ENCODE results near the gene ELFN1. TPM values are rescaled to one million over a fixed set of nuclear protein-coding genes. Genes with fewer than 3 reads are reported as not detected.

ELFN1 gene
- total and polyA plus RNA-seq, 8 donors, result 0.19 to 4.3 (median 0.53) TPM; not detected in 1

DNA sequence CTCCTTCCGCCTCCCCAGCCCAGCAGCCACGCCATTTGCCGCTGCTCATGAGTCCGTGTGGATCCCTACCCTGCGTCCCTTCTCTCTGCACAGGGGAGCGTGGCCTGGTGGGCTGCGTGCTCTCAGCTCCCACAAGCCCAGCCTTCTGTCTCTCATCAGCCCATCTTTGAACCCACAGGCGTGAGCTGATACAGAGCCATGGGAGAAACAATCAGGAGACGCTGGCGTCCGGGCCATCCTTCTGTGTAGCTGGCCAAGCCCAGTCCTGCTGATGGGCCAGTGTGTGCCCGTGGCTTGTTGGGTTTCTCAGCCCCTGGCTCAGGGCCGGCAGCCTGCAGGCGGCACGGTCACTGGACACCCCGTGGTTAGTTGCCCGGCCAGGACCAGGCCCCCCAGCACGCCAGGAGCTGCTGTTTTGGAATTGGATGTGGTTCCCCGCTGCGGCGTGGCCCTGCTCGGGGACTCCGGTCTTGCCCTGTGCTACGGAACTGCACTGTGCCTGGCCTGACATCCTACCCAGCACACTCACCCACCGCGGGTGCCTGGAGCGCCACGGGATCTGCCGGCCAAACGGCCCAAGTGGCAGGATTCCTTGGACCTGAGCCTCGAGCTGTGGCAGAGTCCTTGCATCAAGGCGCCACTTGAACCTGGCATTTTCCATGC, 88.9 kb downstream of the ELFN1 start:
- no peak for DNase-seq
- TF ChIP-seq POLR2A (IDR thresholded peaks at IDR 0.05) (no peak), EP300 (IDR thresholded peaks at IDR 0.05) (no peak), POLR2AphosphoS5 (IDR thresholded peaks at IDR 0.05) (no peak)
- TF ChIP-seq, protein P1, sequence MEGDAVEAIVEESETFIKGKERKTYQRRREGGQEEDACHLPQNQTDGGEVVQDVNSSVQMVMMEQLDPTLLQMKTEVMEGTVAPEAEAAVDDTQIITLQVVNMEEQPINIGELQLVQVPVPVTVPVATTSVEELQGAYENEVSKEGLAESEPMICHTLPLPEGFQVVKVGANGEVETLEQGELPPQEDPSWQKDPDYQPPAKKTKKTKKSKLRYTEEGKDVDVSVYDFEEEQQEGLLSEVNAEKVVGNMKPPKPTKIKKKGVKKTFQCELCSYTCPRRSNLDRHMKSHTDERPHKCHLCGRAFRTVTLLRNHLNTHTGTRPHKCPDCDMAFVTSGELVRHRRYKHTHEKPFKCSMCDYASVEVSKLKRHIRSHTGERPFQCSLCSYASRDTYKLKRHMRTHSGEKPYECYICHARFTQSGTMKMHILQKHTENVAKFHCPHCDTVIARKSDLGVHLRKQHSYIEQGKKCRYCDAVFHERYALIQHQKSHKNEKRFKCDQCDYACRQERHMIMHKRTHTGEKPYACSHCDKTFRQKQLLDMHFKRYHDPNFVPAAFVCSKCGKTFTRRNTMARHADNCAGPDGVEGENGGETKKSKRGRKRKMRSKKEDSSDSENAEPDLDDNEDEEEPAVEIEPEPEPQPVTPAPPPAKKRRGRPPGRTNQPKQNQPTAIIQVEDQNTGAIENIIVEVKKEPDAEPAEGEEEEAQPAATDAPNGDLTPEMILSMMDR (IDR thresholded peaks at IDR 0.05), result no peak
- H3K27me3 ChIP-seq, result peaks cover 0 to 48% (median 7%) of the 10 kb centered on the region in 3 donors
- no peak overlapping the region for H3K27ac ChIP-seq
- H3K4me3 ChIP-seq, result no peak overlapping the region
- intact Hi-C loops (cut with DNase I; ENCODE audit: low total_unique reads), result no loop called here
- peaks cover 0 to 17% (median 13%) of the 10 kb centered on the region in 4 donors for H3K9me3 ChIP-seq
- no peaks in the 10 kb centered on the region for H3K36me3 ChIP-seq
- H3K4me1 ChIP-seq, result no peaks in the 10 kb centered on the region
- 83 to 88% (median 86%) methylated on average over 23 to 32 of the region's 32 CpGs for WGBS, 5 donors

GRCh38 chr7:1761097-1761496, 91.0 kb downstream of the ELFN1 start:
- no peaks in the 10 kb centered on the region for H3K4me1 ChIP-seq
- H3K27ac ChIP-seq, result no peak overlapping the region
- H3K4me3 ChIP-seq, result no peak overlapping the region
- no peak for DNase-seq
- H3K27me3 ChIP-seq, result peaks cover 0 to 31% (median 7%) of the 10 kb centered on the region in 3 donors
- intact Hi-C loops (cut with DNase I; ENCODE audit: low total_unique reads), result no loop called here
- TF ChIP-seq POLR2A (IDR thresholded peaks at IDR 0.05), result no peak
- TF ChIP-seq EP300 (IDR thresholded peaks at IDR 0.05), result no peak
- no peak for TF ChIP-seq POLR2AphosphoS5 (IDR thresholded peaks at IDR 0.05)
- TF ChIP-seq, protein P1 (IDR thresholded peaks at IDR 0.05), result no peak
- peaks cover 0 to 35% (median 19%) of the 10 kb centered on the region in 4 donors for H3K9me3 ChIP-seq
- H3K36me3 ChIP-seq, result no peaks in the 10 kb centered on the region
- 71 to 87% (median 85%) methylated on average over 13 of the region's 13 CpGs for WGBS, 5 donors

DNA sequence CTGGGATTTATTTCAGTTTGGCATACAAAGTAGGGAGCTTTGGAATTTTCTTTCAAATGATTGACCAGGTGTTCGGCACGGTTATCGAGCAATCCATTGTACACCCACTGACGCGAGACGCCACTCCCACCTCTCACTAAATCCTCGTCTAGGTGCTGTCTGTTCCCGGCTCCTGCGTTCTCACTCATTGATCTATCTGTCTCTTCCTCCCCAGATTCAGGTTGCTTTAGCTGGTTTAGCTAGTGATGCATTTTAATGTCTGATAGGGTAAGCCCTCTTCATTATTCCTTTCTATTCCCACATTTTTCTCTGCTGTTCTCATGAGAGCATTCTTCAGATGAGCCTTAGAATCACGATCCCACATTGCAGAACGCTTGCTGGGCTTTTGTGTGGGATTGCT, 91.7 kb downstream of the ELFN1 start:
- 63 to 76% (median 68%) methylated on average over 11 of the region's 11 CpGs for WGBS, 5 donors
- peaks cover 0 to 35% (median 19%) of the 10 kb centered on the region in 4 donors for H3K9me3 ChIP-seq
- H3K4me1 ChIP-seq, result no peaks in the 10 kb centered on the region
- no peak for DNase-seq
- intact Hi-C loops (cut with DNase I; ENCODE audit: low total_unique reads), result no loop called here
- H3K36me3 ChIP-seq, result no peaks in the 10 kb centered on the region
- H3K4me3 ChIP-seq, result no peak overlapping the region
- H3K27me3 ChIP-seq, result peaks cover 0 to 24% (median 7%) of the 10 kb centered on the region in 3 donors
- no peak overlapping the region for H3K27ac ChIP-seq
- TF ChIP-seq, protein P1 (IDR thresholded peaks at IDR 0.05), result no peak
- TF ChIP-seq POLR2A (IDR thresholded peaks at IDR 0.05) (no peak), POLR2AphosphoS5 (IDR thresholded peaks at IDR 0.05) (no peak), EP300 (IDR thresholded peaks at IDR 0.05) (no peak)

DNA sequence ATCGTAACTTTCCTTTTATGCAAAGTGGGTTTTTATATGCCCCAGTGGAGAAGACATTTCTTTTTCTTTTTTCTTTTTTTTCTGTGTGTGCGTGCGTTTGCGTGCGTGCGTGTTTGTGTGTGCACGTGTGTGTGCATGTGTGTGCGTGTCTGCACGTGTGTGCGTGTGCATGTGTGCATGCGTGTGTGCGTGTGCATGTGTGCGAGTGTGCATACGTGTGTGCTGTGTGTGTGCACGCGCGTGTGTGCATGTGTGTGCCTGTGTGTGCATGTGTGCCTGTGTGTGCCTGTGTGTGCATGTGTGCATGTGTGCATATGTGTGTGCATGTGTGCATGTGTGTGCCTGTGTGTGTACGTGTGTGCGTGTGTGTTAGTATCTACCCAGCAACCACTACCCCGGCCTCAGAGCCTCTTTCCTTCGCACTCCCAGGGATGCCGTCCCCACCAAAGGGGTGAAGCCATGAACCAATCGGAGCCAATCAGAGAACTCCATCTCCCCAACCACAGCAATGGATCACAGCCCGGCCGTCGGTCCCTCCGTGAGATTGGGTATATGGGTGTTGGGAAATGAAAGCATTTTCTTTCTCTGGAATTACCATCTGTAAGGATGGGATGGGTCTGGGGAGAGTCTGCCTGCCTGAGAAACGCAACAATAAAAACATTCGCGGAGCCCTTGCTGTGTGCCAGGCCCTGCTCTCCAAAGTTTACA, 92.3 kb downstream of the ELFN1 start:
- Histone ChIP-seq H3K36me3 (no peaks in the 10 kb centered on the region), H3K27me3 (peaks cover 0 to 19% (median 7%) of the 10 kb centered on the region in 3 donors), H3K27ac (no peak overlapping the region), H3K9me3 (peaks cover 0 to 35% (median 19%) of the 10 kb centered on the region in 4 donors), H3K4me1 (no peaks in the 10 kb centered on the region), H3K4me3 (no peak overlapping the region)
- TF ChIP-seq EP300 (IDR thresholded peaks at IDR 0.05), result no peak
- no peak for TF ChIP-seq POLR2A (IDR thresholded peaks at IDR 0.05)
- TF ChIP-seq, protein P1 (IDR thresholded peaks at IDR 0.05), result no peak
- no peak for TF ChIP-seq POLR2AphosphoS5 (IDR thresholded peaks at IDR 0.05)
- no peak for DNase-seq
- intact Hi-C loops (cut with DNase I; ENCODE audit: low total_unique reads), result no loop called here
- 92 to 97% (median 96%) methylated on average over 30 of the region's 30 CpGs for WGBS, 5 donors
